Measurements from ENCODE around the gene CSF1.

DNA sequence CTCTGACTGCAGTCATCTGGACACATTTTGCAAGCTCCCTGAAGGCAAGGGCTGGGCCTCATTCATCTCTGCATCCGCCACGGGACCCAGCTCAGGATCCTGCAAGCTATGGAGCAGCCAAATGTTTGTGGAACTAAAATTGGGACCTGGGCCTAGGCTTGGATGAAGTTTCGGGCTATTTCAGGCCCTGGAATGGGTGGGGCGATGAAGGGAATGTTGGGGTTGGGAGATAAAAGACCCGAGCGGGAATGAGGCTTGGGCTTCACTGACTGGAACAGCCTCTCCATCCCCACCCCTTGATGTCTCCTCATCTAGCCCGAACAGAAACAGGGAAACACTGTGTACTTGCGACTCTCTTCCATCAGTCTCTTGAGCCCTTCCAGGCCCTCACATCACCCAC, 66.6 kb downstream of the CSF1 start:
- TF ChIP-seq CTCF (IDR thresholded peaks at IDR 0.05) (no peak), POLR2AphosphoS5 (IDR thresholded peaks at IDR 0.05) (no peak)

Data from transverse colon (tissue), 4 donors.